H9 (cell line): Measurements from ENCODE around the gene SMURF1. TPM values are rescaled to one million over a fixed set of nuclear protein-coding genes. Genes with fewer than 3 reads are reported as not detected.
"Not testable (repeated sequence)": the region's sequence is repeated elsewhere in the genome, so short reads cannot be mapped to it uniquely, and the experiment has no call there.

Experiments used
- DNase-seq: peaks from one replicate; pipeline ENCODE4 v3.0.0-alpha.2; 2017
- H2AFZ ChIP-seq: one replicate; pipeline ENCODE4 v1.6.1; 2013; ENCODE audit warnings: mild to moderate bottlenecking, low read length, control low read depth, moderate library complexity
- H2AK5ac ChIP-seq: 2 replicates; pipeline ENCODE4 v1.6.1; 2013; ENCODE audit warnings: low read length, control low read depth, mixed read lengths; ENCODE audit not compliant: insufficient read length
- H2BK120ac ChIP-seq: one replicate; pipeline ENCODE4 v1.6.1; 2013; ENCODE audit warnings: low read depth, mild to moderate bottlenecking, low read length, control low read depth, inconsistent platforms; ENCODE audit not compliant: poor library complexity, severe bottlenecking
- H2BK12ac ChIP-seq: 2 replicates; pipeline ENCODE4 v1.6.1; 2013; ENCODE audit warnings: low read length, control low read depth, mixed read lengths, low read depth; ENCODE audit not compliant: insufficient read length
- H2BK15ac ChIP-seq: 2 replicates; pipeline ENCODE4 v1.6.1; 2013; ENCODE audit warnings: low read depth, low read length, control low read depth
- H2BK20ac ChIP-seq: one replicate; pipeline ENCODE4 v1.6.1; 2013; ENCODE audit warnings: low read depth, mild to moderate bottlenecking, low read length, control low read depth, inconsistent platforms; ENCODE audit not compliant: poor library complexity, severe bottlenecking
- H2BK5ac ChIP-seq: 2 replicates; pipeline ENCODE4 v1.6.1; 2013; ENCODE audit warnings: low read length, control low read depth, mixed read lengths; ENCODE audit not compliant: insufficient read length
- H3K14ac ChIP-seq: 2 replicates; pipeline ENCODE4 v1.6.1; 2013; ENCODE audit warnings: low read length, control low read depth; ENCODE audit not compliant: insufficient read depth
- H3K18ac ChIP-seq: 2 replicates; pipeline ENCODE4 v1.6.1; 2013; ENCODE audit warnings: low read depth, mild to moderate bottlenecking, mixed read lengths, low read length, control low read depth; ENCODE audit not compliant: insufficient read length
- H3K23ac ChIP-seq: 2 replicates; pipeline ENCODE4 v1.6.1; 2013; ENCODE audit warnings: low read length, control low read depth, mixed read lengths, low read depth; ENCODE audit not compliant: insufficient read length
- H3K23me2 ChIP-seq: 2 replicates; pipeline ENCODE4 v1.6.1; 2013; ENCODE audit warnings: low read depth, mild to moderate bottlenecking, mixed read lengths, low read length, control low read depth; ENCODE audit not compliant: insufficient read length, poor library complexity, severe bottlenecking
- H3K27ac ChIP-seq: 2 replicates; pipeline ENCODE4 v1.5.1; 2013; ENCODE audit warnings: low read length, control low read depth, mixed read lengths, low read depth; ENCODE audit not compliant: insufficient read length
- H3K27me3 ChIP-seq: 2 replicates; pipeline ENCODE4 v1.6.1; 2013; ENCODE audit warnings: low read length, control low read depth, inconsistent platforms; ENCODE audit not compliant: insufficient read depth
- H3K4ac ChIP-seq: 2 replicates; pipeline ENCODE4 v1.6.1; 2013; ENCODE audit warnings: low read depth, mild to moderate bottlenecking, control low read depth, inconsistent platforms, low read length, moderate library complexity
- H3K4me1 ChIP-seq: 2 replicates; pipeline ENCODE4 v1.6.1; 2013; ENCODE audit warnings: low read length, control low read depth, inconsistent platforms; ENCODE audit not compliant: insufficient read depth
- H3K4me2 ChIP-seq: 2 replicates; pipeline ENCODE4 v1.6.1; 2013; ENCODE audit warnings: low read length, control low read depth, mixed read lengths; ENCODE audit not compliant: insufficient read length, insufficient read depth
- H3K56ac ChIP-seq: 2 replicates; pipeline ENCODE4 v1.6.1; 2013; ENCODE audit warnings: low read depth, mild to moderate bottlenecking, mixed read lengths, low read length, control low read depth; ENCODE audit not compliant: insufficient read length
- H3K79me1 ChIP-seq: 2 replicates; pipeline ENCODE4 v1.6.1; 2013; ENCODE audit warnings: low read depth, mild to moderate bottlenecking, moderate library complexity, low read length, control low read depth, inconsistent platforms; ENCODE audit not compliant: insufficient read depth, poor library complexity, severe bottlenecking
- H3K79me2 ChIP-seq: 2 replicates; pipeline ENCODE4 v1.6.1; 2013; ENCODE audit warnings: low read length, control low read depth, inconsistent platforms; ENCODE audit not compliant: insufficient read depth
- H3K9ac ChIP-seq: 2 replicates; pipeline ENCODE4 v1.6.1; 2013; ENCODE audit warnings: low read length, control low read depth, mixed read lengths; ENCODE audit not compliant: insufficient read length; ENCODE audit errors: extremely low read depth
- H3K9me3 ChIP-seq: one replicate; pipeline ENCODE4 v1.6.1; 2013; ENCODE audit warnings: low read depth, low read length, inconsistent platforms; ENCODE audit not compliant: control insufficient read depth
- H3T11ph ChIP-seq: one replicate; pipeline ENCODE4 v1.6.1; 2013; ENCODE audit warnings: mild to moderate bottlenecking, low read length, control low read depth, inconsistent platforms
- H4K20me1 ChIP-seq: one replicate; pipeline ENCODE4 v1.6.1; 2013; ENCODE audit not compliant: control insufficient read depth, insufficient read length, insufficient read depth
- H4K5ac ChIP-seq: 2 replicates; pipeline ENCODE4 v1.6.1; 2013; ENCODE audit warnings: low read depth, mild to moderate bottlenecking, mixed read lengths, low read length, control low read depth; ENCODE audit not compliant: insufficient read length
- H4K8ac ChIP-seq: replicated peaks from 2 replicates; pipeline ENCODE4 v1.6.1; 2013; ENCODE audit warnings: low read length, control low read depth, mixed read lengths, low read depth; ENCODE audit not compliant: insufficient read length
- H4K91ac ChIP-seq: 2 replicates; pipeline ENCODE4 v1.6.1; 2013; ENCODE audit warnings: low read depth, mild to moderate bottlenecking, moderate library complexity, mixed read lengths, low read length, control low read depth; ENCODE audit not compliant: insufficient read length
- H3K27ac Mint-ChIP-seq, 3 experiments: 2 replicates in 2 of 3; 3 replicates in 1 of 3; pipeline ENCODE4 v1.8.0; 2020 to 2021; ENCODE audit warnings: mixed read lengths in 3 of 3, mild to moderate bottlenecking in 1 of 3, moderate library complexity in 1 of 3
- H3K27me3 Mint-ChIP-seq: 2 replicates; pipeline ENCODE4 v1.8.0; 2021; ENCODE audit warnings: low read depth, mild to moderate bottlenecking, moderate library complexity, mixed read lengths
- H3K36me3 Mint-ChIP-seq, 3 experiments: 2 replicates in 2 of 3; 3 replicates in 1 of 3; pipeline ENCODE4 v1.8.0; 2020 to 2021; ENCODE audit warnings: low read depth in 3 of 3, mixed read lengths in 3 of 3; ENCODE audit not compliant: insufficient read depth in 1 of 3
- H3K4me1 Mint-ChIP-seq, 2 experiments: 2 replicates each; pipeline ENCODE4 v1.8.0; 2020; ENCODE audit warnings: mixed read lengths in 2 of 2
- H3K4me3 Mint-ChIP-seq, 2 experiments: 2 replicates in 1 of 2; 3 replicates in 1 of 2; pipeline ENCODE4 v1.8.0; 2020 to 2021; ENCODE audit warnings: mild to moderate bottlenecking in 2 of 2, mixed read lengths in 2 of 2, moderate library complexity in 1 of 2
- H3K9me3 Mint-ChIP-seq, 2 experiments: 2 replicates in 1 of 2; 3 replicates in 1 of 2; pipeline ENCODE4 v1.8.0; 2020; ENCODE audit warnings: mild to moderate bottlenecking in 2 of 2, mixed read lengths in 2 of 2, moderate library complexity in 1 of 2
- CTCF ChIP-seq: fragments of 200-600 bp; sonication (generic); conservative IDR thresholded peaks from 3 replicates; pipeline ENCODE4 v1.8.0; 2021; ENCODE audit warnings: antibody characterized with exemption, mild to moderate bottlenecking
- WGBS: extraction: QIAGEN DNeasy Blood & Tissue Kit; methylation state at CpG from one replicate; pipeline ENCODE4 v1.1.7; 2013; ENCODE audit warnings: missing lambda C conversion rate, low lambda C conversion rate, mixed read lengths; ENCODE audit not compliant: insufficient read length; ENCODE audit errors: extremely low coverage; 5-methylcytosine and 5-hydroxymethylcytosine counted together
- total RNA-seq: library from RNA; stranded (reverse); gene quantifications from 2 replicates; pipeline ENCODE4 v1.2.1, GENCODE V29; 2021

Gene SMURF1
- total RNA-seq, 1 experiment from 2014 or later, result 29.4 TPM

DNA sequence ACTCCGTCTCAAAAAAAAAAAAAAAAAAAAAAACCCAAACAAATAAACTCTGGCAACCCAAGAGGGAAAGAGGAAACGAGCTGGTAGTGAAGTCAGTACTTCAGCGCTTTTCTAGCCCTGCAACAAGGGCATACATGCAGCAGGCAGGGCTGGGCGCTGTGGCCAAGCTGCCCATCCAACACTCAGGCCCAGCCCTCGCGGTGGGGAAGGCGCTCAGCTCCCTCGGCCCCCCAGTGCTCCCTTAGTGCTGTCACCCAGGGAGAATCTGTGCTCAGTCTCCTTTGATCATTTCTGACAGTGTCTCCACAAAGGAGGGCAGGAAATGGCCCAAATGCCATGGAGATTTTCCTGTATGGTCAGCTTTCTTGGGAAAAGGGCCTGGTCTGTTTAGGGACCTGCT is 97.2 kb downstream of the SMURF1 start:
- Histone ChIP-seq H2BK20ac (no peak overlapping the region), H2BK15ac (no peak overlapping the region), H4K91ac (no peak overlapping the region), H4K5ac (no peak overlapping the region), H3K9ac (no peak overlapping the region), H3K27ac (no peak overlapping the region), H3K9me3 (no peaks in the 10 kb centered on the region), H3K79me2 (no peaks in the 10 kb centered on the region), H3K79me1 (no peaks in the 10 kb centered on the region), H2BK120ac (no peak overlapping the region), H3K4me2 (no peak overlapping the region), H3K4me1 (no peaks in the 10 kb centered on the region), H3K14ac (no peak overlapping the region), H3K4ac (no peak overlapping the region), H2AK5ac (no peak overlapping the region), H3K23me2 (no peaks in the 10 kb centered on the region), H3T11ph (no peak overlapping the region), H3K27me3 (no peaks in the 10 kb centered on the region), H2BK5ac (no peak overlapping the region), H2BK12ac (no peak overlapping the region), H3K56ac (no peak overlapping the region), H3K23ac (no peak overlapping the region), H3K18ac (no peak overlapping the region), H2AFZ (no peak overlapping the region), H4K20me1 (no peaks in the 10 kb centered on the region), H4K8ac (no peak overlapping the region)
- Mint-ChIP-seq H3K27me3 (no peaks in the 10 kb centered on the region), H3K27ac (peak overlapping the region in 1 of 3 experiments; percentile 61; a peak in 2 of 7 replicates), H3K4me1 (no peaks in the 10 kb centered on the region; a peak in 1 of 4 replicates), H3K4me3 (no peak overlapping the region), H3K36me3 (peaks cover 35 to 87% (median 76%) of the 10 kb centered on the region in 3 experiments), H3K9me3 (no peaks in the 10 kb centered on the region)
- no peak for TF ChIP-seq CTCF
- no peak for DNase-seq
- no CpG with 5 or more reads among the region's 8 CpGs for WGBS

GRCh38 chr7:99046262-99046661 is 97.6 kb downstream of the SMURF1 start:
- H4K91ac ChIP-seq, H3K9me3 Mint-ChIP-seq, H3K27me3 ChIP-seq, H3K27me3 Mint-ChIP-seq, H3K9ac ChIP-seq, H4K5ac ChIP-seq, H3T11ph ChIP-seq, H4K20me1 ChIP-seq, H3K56ac ChIP-seq, H3K14ac ChIP-seq, H2BK120ac ChIP-seq, H3K4ac ChIP-seq, H3K4me1 ChIP-seq, H3K18ac ChIP-seq, H3K27ac Mint-ChIP-seq, DNase-seq, H2AFZ ChIP-seq, H2BK20ac ChIP-seq, H4K8ac ChIP-seq, H2AK5ac ChIP-seq, H3K27ac ChIP-seq, H3K23me2 ChIP-seq, H3K4me3 Mint-ChIP-seq, H3K23ac ChIP-seq, H2BK15ac ChIP-seq, H2BK5ac ChIP-seq, H3K4me2 ChIP-seq, H3K79me1 ChIP-seq, H3K9me3 ChIP-seq, H2BK12ac ChIP-seq, H3K79me2 ChIP-seq, H3K4me1 Mint-ChIP-seq: not testable (repeated sequence)
- H3K36me3 Mint-ChIP-seq, result peaks cover 34 to 87% (median 76%) of the 10 kb centered on the region in 3 experiments
- WGBS, result no CpG with 5 or more reads among the region's 14 CpGs
